Endothelial cell of umbilical vein (primary cell): ENCODE data around the gene TMEM184B. TPM values are rescaled to one million over a fixed set of nuclear protein-coding genes. Genes with fewer than 3 reads are reported as not detected.

Experiments used
- BruUV-seq: library from RNA; stranded (reverse); fragments of 400-500 nt; replicated peaks from 2 replicates; lab custom pipeline; 2021; lab: Mats Ljungman, UMichigan
- CTCF ChIA-PET: fragments of 300-600, 350-600 bp; sonication (Branson Sonifier 250); formaldehyde crosslinking; loops from one replicate; lab custom pipeline; 2021; ENCODE audit warnings: antibody characterized with exemption, inconsistent platforms; lab: Charles Lee
- POLR2A ChIA-PET: fragments of 300-600, 350-600 bp; sonication (Branson Sonifier 250); formaldehyde crosslinking; loops from one replicate; lab custom pipeline; 2021; ENCODE audit warnings: antibody characterized with exemption, inconsistent platforms; lab: Charles Lee
- DNase-seq: peaks from one replicate; pipeline ENCODE4 v3.0.0-alpha.2; 2011; ENCODE audit warnings: low read depth, low spot score
- FAIRE-seq: peaks from 2 replicates; lab custom pipeline; 2011; peaks lifted over from hg19 to GRCh38; lab: Jason Lieb, UNC
- H2AFZ ChIP-seq: 2 replicates; pipeline ENCODE4 v1.6.0; 2012; ENCODE audit warnings: low read depth, low read length, control low read depth, inconsistent platforms
- H3K27ac ChIP-seq: 2 replicates; pipeline ENCODE4 v1.5.1; 2011; ENCODE audit warnings: low read depth, mild to moderate bottlenecking, control low read depth, low read length, moderate library complexity; ENCODE audit not compliant: insufficient read depth
- H3K27me3 ChIP-seq, 2 experiments: 2 replicates each; pipeline versions ENCODE4 v1.6.0 to v1.6.1; 2011; ENCODE audit warnings: low read length in 2 of 2, mixed read lengths in 1 of 2; ENCODE audit not compliant: control insufficient read depth in 2 of 2, insufficient read depth in 2 of 2
- H3K36me3 ChIP-seq, 2 experiments: 2 replicates in 1 of 2; 3 replicates in 1 of 2; pipeline ENCODE4 v1.5.1; 2011; ENCODE audit warnings: low read length in 2 of 2, mild to moderate bottlenecking in 1 of 2, moderate library complexity in 1 of 2; ENCODE audit not compliant: control insufficient read depth in 2 of 2, insufficient read depth in 2 of 2; ENCODE audit errors: extremely low read depth in 1 of 2
- H3K4me1 ChIP-seq: 3 replicates; pipeline ENCODE4 v1.5.1; 2011; ENCODE audit warnings: mild to moderate bottlenecking, low read length; ENCODE audit not compliant: control insufficient read depth, insufficient read depth; ENCODE audit errors: extremely low read depth
- H3K4me2 ChIP-seq: 2 replicates; pipeline ENCODE4 v1.6.1; 2011; ENCODE audit warnings: low read length, control low read depth, mixed read lengths; ENCODE audit not compliant: insufficient read depth
- H3K4me3 ChIP-seq, 3 experiments: fragments of 200-600 bp in 1 of 3; sonication (generic), shearing (Covaris generic) in 1 of 3; replicated peaks in 1 of 3; 2 replicates each; pipeline ENCODE4 v1.5.1; 2011 to 2016; ENCODE audit warnings: control low read depth in 3 of 3, low read length in 3 of 3, mild to moderate bottlenecking in 2 of 3, inconsistent platforms in 1 of 3, low read depth in 1 of 3, moderate library complexity in 1 of 3; ENCODE audit not compliant: insufficient read depth in 1 of 3
- H3K79me2 ChIP-seq: 2 replicates; pipeline ENCODE4 v1.6.0; 2012; ENCODE audit warnings: low read length, inconsistent platforms; ENCODE audit not compliant: control insufficient read depth, insufficient read depth
- H3K9ac ChIP-seq: replicated peaks from 2 replicates; pipeline ENCODE3; 2011; ENCODE audit warnings: low read length, control low read depth; ENCODE audit not compliant: insufficient read depth; ENCODE audit errors: extremely low read depth
- H3K9me1 ChIP-seq: replicated peaks from 3 replicates; pipeline ENCODE4 v1.6.0; 2011; ENCODE audit warnings: mild to moderate bottlenecking, low read length; ENCODE audit not compliant: control insufficient read depth, insufficient read depth; ENCODE audit errors: extremely low read depth
- H3K9me3 ChIP-seq: replicated peaks from 2 replicates; pipeline ENCODE4 v1.5.1; 2012; ENCODE audit warnings: low read length, inconsistent platforms; ENCODE audit not compliant: control insufficient read depth, insufficient read depth
- H4K20me1 ChIP-seq: replicated peaks from 2 replicates; pipeline ENCODE3; 2011; ENCODE audit warnings: mild to moderate bottlenecking, low read length; ENCODE audit not compliant: control insufficient read depth, insufficient read depth; ENCODE audit errors: extremely low read depth
- CTCF ChIP-seq, 2 donors: IDR thresholded peaks; 1 replicate in 1 of 2; 2 replicates in 1 of 2; pipeline ENCODE4 v1.5.1; 2011; ENCODE audit warnings: low read length in 2 of 2, mild to moderate bottlenecking in 2 of 2, moderate library complexity in 2 of 2, control low read depth in 1 of 2, inconsistent platforms in 1 of 2, low read depth in 1 of 2; ENCODE audit not compliant: insufficient read depth in 1 of 2; ENCODE audit errors: extremely low read depth in 1 of 2
- EZH2 ChIP-seq: IDR thresholded peaks from 2 replicates; pipeline ENCODE4 v1.6.1; 2012; ENCODE audit warnings: borderline replicate concordance, low read depth, mild to moderate bottlenecking, moderate library complexity, low read length, inconsistent platforms; ENCODE audit not compliant: severe bottlenecking
- FOS ChIP-seq: IDR thresholded peaks from 2 replicates; pipeline ENCODE4 v1.6.1; 2011; ENCODE audit warnings: mild to moderate bottlenecking, low read length, moderate library complexity, borderline replicate concordance; ENCODE audit not compliant: insufficient read depth
- GATA2 ChIP-seq: IDR thresholded peaks from 2 replicates; pipeline ENCODE4 v1.7.0; 2011; ENCODE audit warnings: low read depth, mild to moderate bottlenecking, moderate library complexity, mixed read lengths, low read length; ENCODE audit not compliant: insufficient read length, insufficient read depth
- JUN ChIP-seq: IDR thresholded peaks from 2 replicates; pipeline ENCODE4 v1.6.1; 2011; ENCODE audit warnings: borderline replicate concordance, low read depth; ENCODE audit not compliant: insufficient read length, insufficient read depth
- MAX ChIP-seq: IDR thresholded peaks from 2 replicates; pipeline ENCODE4 v1.6.1; 2011; ENCODE audit not compliant: insufficient read depth, insufficient read length
- MYC ChIP-seq: IDR thresholded peaks from one replicate; pipeline ENCODE4 v1.6.1; 2011; ENCODE audit warnings: mild to moderate bottlenecking, low read depth, low read length
- POLR2A ChIP-seq: IDR thresholded peaks from 2 replicates; pipeline ENCODE4 v1.6.1; 2012; ENCODE audit warnings: low read depth, mild to moderate bottlenecking, control low read depth, low read length
- POLR2AphosphoS5 ChIP-seq: IDR thresholded peaks from 2 replicates; pipeline ENCODE4 v1.6.1; 2012; ENCODE audit warnings: low read depth, mild to moderate bottlenecking, control low read depth, low read length, moderate library complexity; ENCODE audit not compliant: insufficient read depth
- dilution Hi-C: fragments of 300-500 bp; cut with MboI; formaldehyde crosslinking; loops from one replicate; pipeline ENCODE4 v1.15.0; 2019; ENCODE audit warnings: low sequenced_read_pairs; ENCODE audit not compliant: extremely low pct_ligation_motif_present
- intact Hi-C: fragments of 100-400 bp; cut with micrococcal nuclease; formaldehyde crosslinking; loops from one replicate; pipeline ENCODE4 v1.10.0; 2022
- polyA plus RNA-seq, 4 experiments: library from polyadenylated mRNA; depleted of rRNA in 3 of 4; stranded (reverse) in 3 of 4; unstranded in 1 of 4; fragments of >200 nt; gene quantifications; 2 replicates each; pipeline versions ENCODE4 v1.2.1 to v1.2.3, GENCODE V29; 2011 to 2012; ENCODE audit warnings: missing spikeins in 1 of 4
- total RNA-seq: library from RNA; stranded (reverse); gene quantifications from 2 replicates; pipeline ENCODE4 v1.2.3, GENCODE V29; 2021

The TMEM184B gene
- total and polyA plus RNA-seq, 2 donors (not counting 3 experiments of a cell fraction or from before 2014, with no cell fraction given), result 72.5 to 96.6 TPM

GRCh38 chr22:38304526-38304925 is 31.7 kb upstream of the TMEM184B start:
- peaks cover 3% of the 10 kb centered on the region for H4K20me1 ChIP-seq
- ChIA-PET POLR2A (interaction anchor here (0.6 kb wide), 1 partner anchor 74 kb away, joined by 3 read pairs; no protein-coding TSS in a partner anchor), CTCF (interaction anchor here (1.4 to 2.5 kb wide), 4 partner anchors 16 to 252 kb away, joined by 3 to 13 read pairs (median 4); no protein-coding TSS in a partner anchor)
- TF ChIP-seq POLR2AphosphoS5, result no peak
- TF ChIP-seq CTCF (IDR thresholded peaks at IDR 0.05; ENCODE audit: extremely low read depth in 1 of 2, insufficient read depth in 1 of 2, low read depth in 1 of 2, low read length in 2 of 2), result no peak
- no peak for TF ChIP-seq MYC
- TF ChIP-seq JUN, result no peak
- TF ChIP-seq FOS, result no peak
- TF ChIP-seq EZH2, result no peak
- TF ChIP-seq POLR2A, result no peak
- TF ChIP-seq MAX, result no peak
- TF ChIP-seq GATA2, result no peak
- H3K27ac ChIP-seq, result no peak overlapping the region
- no TSS peak for BruUV-seq
- intact Hi-C loops (loop anchor here (10.0 kb wide), 1 partner anchor 250 kb away; the partner anchor contains the start of gene PICK1), dilution Hi-C loops (no loop called here)
- DNase-seq, result no peak
- H3K9me1 ChIP-seq, result no peaks in the 10 kb centered on the region
- H3K4me2 ChIP-seq, result no peak overlapping the region
- peaks cover 77% of the 10 kb centered on the region for H3K79me2 ChIP-seq
- no peak overlapping the region for H2AFZ ChIP-seq
- no peak for FAIRE-seq
- no peak overlapping the region for H3K9ac ChIP-seq
- H3K9me3 ChIP-seq, result no peaks in the 10 kb centered on the region
- H3K27me3 ChIP-seq, result no peaks in the 10 kb centered on the region
- H3K4me1 ChIP-seq, result peaks cover 14% of the 10 kb centered on the region
- H3K36me3 ChIP-seq, result peaks cover 11 to 47% of the 10 kb centered on the region in 2 experiments
- H3K4me3 ChIP-seq, result no peak overlapping the region
